ENCODE measurements around the gene SERPINB1. TPM values are rescaled to one million over a fixed set of nuclear protein-coding genes. Genes with fewer than 3 reads are reported as not detected.

Gene SERPINB1
- total and polyA plus RNA-seq, 2 experiments from 2014 or later, result 5.6 to 6.5 TPM

DNA sequence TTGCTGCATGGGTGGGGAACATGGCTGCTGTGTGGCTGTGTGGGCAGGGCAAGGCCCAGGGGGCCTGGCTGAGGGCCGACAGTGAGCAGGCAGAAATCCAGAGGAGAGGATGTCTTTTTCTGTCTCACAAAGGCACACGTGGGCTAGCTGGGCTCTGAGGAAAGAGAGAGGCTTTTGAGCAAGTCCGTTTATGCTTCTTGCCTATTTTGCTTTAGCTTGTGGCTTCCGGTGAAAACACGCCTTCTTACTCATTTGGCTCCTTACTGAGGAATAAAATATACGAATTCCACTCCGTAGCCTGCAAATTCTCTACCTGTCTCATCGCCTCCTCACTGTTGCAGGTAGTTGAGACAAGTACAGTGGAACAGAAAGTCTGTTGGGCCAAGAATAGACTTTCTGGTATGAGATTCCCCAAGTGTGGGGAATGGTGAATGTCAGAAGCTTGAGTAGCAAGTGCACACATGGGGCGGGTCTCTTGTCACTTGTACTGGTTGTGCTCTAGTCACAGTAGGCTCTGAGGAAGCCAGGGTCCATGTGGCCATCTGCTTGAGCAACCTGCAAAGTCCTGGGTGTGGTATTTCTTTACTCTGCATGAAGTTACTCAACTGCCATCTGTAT lies 48.0 kb downstream of the SERPINB1 start:
- DNase-seq (ENCODE audit: low spot score), result no peak
- no peaks in the 10 kb centered on the region for H3K9me2 ChIP-seq (ENCODE audit: insufficient read depth)
- peak overlapping the region; percentile 46; the same call in 1 of the 2 replicates for H3K27ac ChIP-seq (ENCODE audit: low read depth)
- no peaks in the 10 kb centered on the region for H3K9me3 Mint-ChIP-seq
- no peaks in the 10 kb centered on the region for H3K36me3 ChIP-seq (ENCODE audit: insufficient read depth)
- no peaks in the 10 kb centered on the region for H4K20me1 ChIP-seq (replicated peaks; ENCODE audit: insufficient read depth)
- H3K27me3 Mint-ChIP-seq (ENCODE audit: insufficient read depth, low read depth, poor library complexity), result peaks cover 2% of the 10 kb centered on the region
- no peaks in the 10 kb centered on the region for H3K36me3 Mint-ChIP-seq (ENCODE audit: low read depth)
- no peaks in the 10 kb centered on the region for H3K27me3 ChIP-seq (ENCODE audit: insufficient read depth)
- H3K4me3 Mint-ChIP-seq, result no peak overlapping the region
- no peaks in the 10 kb centered on the region for H3F3A ChIP-seq (replicated peaks; ENCODE audit: low read depth)
- H3K4me2 ChIP-seq, result no peak overlapping the region
- no peak for ATAC-seq
- H3K4me1 Mint-ChIP-seq, result peaks cover 30% of the 10 kb centered on the region
- H3K4me3 ChIP-seq, result no peak overlapping the region
- TF ChIP-seq POLR2AphosphoS5 (IDR thresholded peaks at IDR 0.05; ENCODE audit: low read depth), result no peak
- H3K27ac Mint-ChIP-seq, result peak overlapping the region; percentile 63
- no peak overlapping the region for H2AFZ ChIP-seq
- H3K79me2 ChIP-seq (replicated peaks; ENCODE audit: insufficient read depth), result peaks cover 5% of the 10 kb centered on the region; the same call in 1 of the 2 replicates
- peaks cover 3% of the 10 kb centered on the region; the same call in 1 of the 2 replicates for H3K4me1 ChIP-seq (ENCODE audit: insufficient read depth)

DNA sequence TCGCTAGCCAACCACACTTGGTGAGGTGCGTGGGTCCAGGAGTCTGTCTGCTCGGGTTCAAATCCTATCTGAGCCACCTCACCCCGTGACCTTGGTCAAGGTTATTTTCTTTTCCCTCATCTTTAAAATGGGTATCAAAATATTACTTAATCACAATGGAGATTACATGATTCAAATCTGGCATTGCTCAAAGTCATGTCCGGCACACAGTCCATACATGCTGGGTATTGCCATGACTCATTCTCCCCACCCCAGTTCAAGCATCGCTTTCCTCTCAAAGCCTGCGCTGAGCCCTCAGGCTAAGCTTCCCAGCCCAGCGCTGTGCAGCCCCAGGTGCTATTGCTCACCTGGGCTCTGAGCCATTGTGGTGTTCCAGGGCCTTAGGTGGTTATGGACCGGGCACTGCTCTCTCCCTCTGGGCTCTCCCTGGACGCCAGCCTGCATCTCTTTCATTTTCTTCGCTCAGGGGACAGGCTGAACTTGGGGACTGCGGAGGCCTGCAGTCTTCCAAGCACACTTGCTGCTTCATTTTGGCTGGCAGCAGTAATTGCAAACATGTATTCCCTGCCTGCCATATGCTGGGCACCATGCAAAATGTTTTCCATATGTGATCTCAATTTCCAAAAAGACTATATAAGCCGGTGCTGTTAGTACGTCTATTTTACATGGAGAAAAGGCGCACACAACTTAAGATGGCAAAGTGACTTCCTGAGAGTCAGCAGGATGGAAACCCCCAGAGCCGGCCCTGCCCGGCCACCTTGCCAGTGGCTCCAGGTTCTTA lies 49.1 kb downstream of the SERPINB1 start:
- peaks cover 20% of the 10 kb centered on the region for H3K4me1 Mint-ChIP-seq
- 0 out of 2 replicates have a peak overlapping the region, but pooled peaks have one; percentile 29 for H3K27ac ChIP-seq (ENCODE audit: low read depth)
- peaks cover 2% of the 10 kb centered on the region for H3K27me3 Mint-ChIP-seq (ENCODE audit: insufficient read depth, low read depth, poor library complexity)
- no peaks in the 10 kb centered on the region for H4K20me1 ChIP-seq (replicated peaks; ENCODE audit: insufficient read depth)
- peaks cover 6% of the 10 kb centered on the region for H3K36me3 Mint-ChIP-seq (ENCODE audit: low read depth)
- peaks cover 5% of the 10 kb centered on the region; the same call in 1 of the 2 replicates for H3K79me2 ChIP-seq (replicated peaks; ENCODE audit: insufficient read depth)
- no peaks in the 10 kb centered on the region for H3K9me3 Mint-ChIP-seq
- no peaks in the 10 kb centered on the region for H3F3A ChIP-seq (replicated peaks; ENCODE audit: low read depth)
- DNase-seq (ENCODE audit: low spot score) (no peak), ATAC-seq (no peak)
- H3K27me3 ChIP-seq (ENCODE audit: insufficient read depth), result no peaks in the 10 kb centered on the region
- no peak overlapping the region for H3K4me3 ChIP-seq
- no peak overlapping the region for H2AFZ ChIP-seq
- no peaks in the 10 kb centered on the region for H3K36me3 ChIP-seq (ENCODE audit: insufficient read depth)
- H3K27ac Mint-ChIP-seq, result peak overlapping the region; percentile 90
- no peak overlapping the region for H3K4me3 Mint-ChIP-seq
- no peak overlapping the region for H3K4me2 ChIP-seq
- H3K4me1 ChIP-seq (ENCODE audit: insufficient read depth), result peaks cover 3% of the 10 kb centered on the region; the same call in 1 of the 2 replicates
- no peaks in the 10 kb centered on the region for H3K9me2 ChIP-seq (ENCODE audit: insufficient read depth)
- TF ChIP-seq CREB1 (CRISPR knock-in tag; IDR thresholded peaks at IDR 0.05; ENCODE audit: low read depth) (no peak), EZH2phosphoT487 (IDR thresholded peaks at IDR 0.05; ENCODE audit: unreplicated experiment) (no peak), JUNB (IDR thresholded peaks at IDR 0.05; ENCODE audit: unreplicated experiment) (no peak), EZH2 (IDR thresholded peaks at IDR 0.05; ENCODE audit: low read depth, unreplicated experiment) (no peak), POLR2AphosphoS5 (IDR thresholded peaks at IDR 0.05; ENCODE audit: low read depth) (no peak)
- TF ChIP-seq, protein P1, sequence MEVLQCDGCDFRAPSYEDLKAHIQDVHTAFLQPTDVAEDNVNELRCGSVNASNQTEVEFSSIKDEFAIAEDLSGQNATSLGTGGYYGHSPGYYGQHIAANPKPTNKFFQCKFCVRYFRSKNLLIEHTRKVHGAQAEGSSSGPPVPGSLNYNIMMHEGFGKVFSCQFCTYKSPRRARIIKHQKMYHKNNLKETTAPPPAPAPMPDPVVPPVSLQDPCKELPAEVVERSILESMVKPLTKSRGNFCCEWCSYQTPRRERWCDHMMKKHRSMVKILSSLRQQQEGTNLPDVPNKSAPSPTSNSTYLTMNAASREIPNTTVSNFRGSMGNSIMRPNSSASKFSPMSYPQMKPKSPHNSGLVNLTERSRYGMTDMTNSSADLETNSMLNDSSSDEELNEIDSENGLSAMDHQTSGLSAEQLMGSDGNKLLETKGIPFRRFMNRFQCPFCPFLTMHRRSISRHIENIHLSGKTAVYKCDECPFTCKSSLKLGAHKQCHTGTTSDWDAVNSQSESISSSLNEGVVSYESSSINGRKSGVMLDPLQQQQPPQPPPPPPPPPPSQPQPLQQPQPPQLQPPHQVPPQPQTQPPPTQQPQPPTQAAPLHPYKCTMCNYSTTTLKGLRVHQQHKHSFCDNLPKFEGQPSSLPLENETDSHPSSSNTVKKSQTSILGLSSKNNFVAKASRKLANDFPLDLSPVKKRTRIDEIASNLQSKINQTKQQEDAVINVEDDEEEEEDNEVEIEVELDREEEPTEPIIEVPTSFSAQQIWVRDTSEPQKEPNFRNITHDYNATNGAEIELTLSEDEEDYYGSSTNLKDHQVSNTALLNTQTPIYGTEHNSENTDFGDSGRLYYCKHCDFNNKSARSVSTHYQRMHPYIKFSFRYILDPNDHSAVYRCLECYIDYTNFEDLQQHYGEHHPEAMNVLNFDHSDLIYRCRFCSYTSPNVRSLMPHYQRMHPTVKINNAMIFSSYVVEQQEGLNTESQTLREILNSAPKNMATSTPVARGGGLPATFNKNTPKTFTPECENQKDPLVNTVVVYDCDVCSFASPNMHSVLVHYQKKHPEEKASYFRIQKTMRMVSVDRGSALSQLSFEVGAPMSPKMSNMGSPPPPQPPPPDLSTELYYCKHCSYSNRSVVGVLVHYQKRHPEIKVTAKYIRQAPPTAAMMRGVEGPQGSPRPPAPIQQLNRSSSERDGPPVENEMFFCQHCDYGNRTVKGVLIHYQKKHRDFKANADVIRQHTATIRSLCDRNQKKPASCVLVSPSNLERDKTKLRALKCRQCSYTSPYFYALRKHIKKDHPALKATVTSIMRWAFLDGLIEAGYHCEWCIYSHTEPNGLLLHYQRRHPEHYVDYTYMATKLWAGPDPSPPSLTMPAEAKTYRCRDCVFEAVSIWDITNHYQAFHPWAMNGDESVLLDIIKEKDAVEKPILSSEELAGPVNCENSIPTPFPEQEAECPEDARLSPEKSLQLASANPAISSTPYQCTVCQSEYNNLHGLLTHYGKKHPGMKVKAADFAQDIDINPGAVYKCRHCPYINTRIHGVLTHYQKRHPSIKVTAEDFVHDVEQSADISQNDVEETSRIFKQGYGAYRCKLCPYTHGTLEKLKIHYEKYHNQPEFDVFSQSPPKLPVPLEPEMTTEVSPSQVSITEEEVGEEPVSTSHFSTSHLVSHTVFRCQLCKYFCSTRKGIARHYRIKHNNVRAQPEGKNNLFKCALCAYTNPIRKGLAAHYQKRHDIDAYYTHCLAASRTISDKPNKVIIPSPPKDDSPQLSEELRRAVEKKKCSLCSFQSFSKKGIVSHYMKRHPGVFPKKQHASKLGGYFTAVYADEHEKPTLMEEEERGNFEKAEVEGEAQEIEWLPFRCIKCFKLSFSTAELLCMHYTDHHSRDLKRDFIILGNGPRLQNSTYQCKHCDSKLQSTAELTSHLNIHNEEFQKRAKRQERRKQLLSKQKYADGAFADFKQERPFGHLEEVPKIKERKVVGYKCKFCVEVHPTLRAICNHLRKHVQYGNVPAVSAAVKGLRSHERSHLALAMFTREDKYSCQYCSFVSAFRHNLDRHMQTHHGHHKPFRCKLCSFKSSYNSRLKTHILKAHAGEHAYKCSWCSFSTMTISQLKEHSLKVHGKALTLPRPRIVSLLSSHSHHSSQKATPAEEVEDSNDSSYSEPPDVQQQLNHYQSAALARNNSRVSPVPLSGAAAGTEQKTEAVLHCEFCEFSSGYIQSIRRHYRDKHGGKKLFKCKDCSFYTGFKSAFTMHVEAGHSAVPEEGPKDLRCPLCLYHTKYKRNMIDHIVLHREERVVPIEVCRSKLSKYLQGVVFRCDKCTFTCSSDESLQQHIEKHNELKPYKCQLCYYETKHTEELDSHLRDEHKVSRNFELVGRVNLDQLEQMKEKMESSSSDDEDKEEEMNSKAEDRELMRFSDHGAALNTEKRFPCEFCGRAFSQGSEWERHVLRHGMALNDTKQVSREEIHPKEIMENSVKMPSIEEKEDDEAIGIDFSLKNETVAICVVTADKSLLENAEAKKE (CRISPR knock-in tag; IDR thresholded peaks at IDR 0.05), result no peak
- TF ChIP-seq, protein P2, sequence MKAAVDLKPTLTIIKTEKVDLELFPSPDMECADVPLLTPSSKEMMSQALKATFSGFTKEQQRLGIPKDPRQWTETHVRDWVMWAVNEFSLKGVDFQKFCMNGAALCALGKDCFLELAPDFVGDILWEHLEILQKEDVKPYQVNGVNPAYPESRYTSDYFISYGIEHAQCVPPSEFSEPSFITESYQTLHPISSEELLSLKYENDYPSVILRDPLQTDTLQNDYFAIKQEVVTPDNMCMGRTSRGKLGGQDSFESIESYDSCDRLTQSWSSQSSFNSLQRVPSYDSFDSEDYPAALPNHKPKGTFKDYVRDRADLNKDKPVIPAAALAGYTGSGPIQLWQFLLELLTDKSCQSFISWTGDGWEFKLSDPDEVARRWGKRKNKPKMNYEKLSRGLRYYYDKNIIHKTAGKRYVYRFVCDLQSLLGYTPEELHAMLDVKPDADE (IDR thresholded peaks at IDR 0.05), result no peak
- TF ChIP-seq, protein P3, sequence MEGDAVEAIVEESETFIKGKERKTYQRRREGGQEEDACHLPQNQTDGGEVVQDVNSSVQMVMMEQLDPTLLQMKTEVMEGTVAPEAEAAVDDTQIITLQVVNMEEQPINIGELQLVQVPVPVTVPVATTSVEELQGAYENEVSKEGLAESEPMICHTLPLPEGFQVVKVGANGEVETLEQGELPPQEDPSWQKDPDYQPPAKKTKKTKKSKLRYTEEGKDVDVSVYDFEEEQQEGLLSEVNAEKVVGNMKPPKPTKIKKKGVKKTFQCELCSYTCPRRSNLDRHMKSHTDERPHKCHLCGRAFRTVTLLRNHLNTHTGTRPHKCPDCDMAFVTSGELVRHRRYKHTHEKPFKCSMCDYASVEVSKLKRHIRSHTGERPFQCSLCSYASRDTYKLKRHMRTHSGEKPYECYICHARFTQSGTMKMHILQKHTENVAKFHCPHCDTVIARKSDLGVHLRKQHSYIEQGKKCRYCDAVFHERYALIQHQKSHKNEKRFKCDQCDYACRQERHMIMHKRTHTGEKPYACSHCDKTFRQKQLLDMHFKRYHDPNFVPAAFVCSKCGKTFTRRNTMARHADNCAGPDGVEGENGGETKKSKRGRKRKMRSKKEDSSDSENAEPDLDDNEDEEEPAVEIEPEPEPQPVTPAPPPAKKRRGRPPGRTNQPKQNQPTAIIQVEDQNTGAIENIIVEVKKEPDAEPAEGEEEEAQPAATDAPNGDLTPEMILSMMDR (conservative IDR thresholded peaks at IDR 0.05; ENCODE audit: low read depth in 2 of 2), result no peak

Measured in GM23338 (cell line).